Neural cell (in vitro differentiated cells): Measurements from ENCODE around the gene HSP90B1. TPM values are rescaled to one million over a fixed set of nuclear protein-coding genes. Genes with fewer than 3 reads are reported as not detected.

ENCODE experiments used
- H2AFZ ChIP-seq: fragments of 200-600, 300-800 bp; sonication (generic), shearing (Covaris generic); 2 replicates; pipeline ENCODE4 v1.6.0; 2014; ENCODE audit warnings: low read depth, mild to moderate bottlenecking, antibody characterized with exemption, low read length, moderate library complexity
- H3F3A ChIP-seq: fragments of 200-600 bp; shearing (Covaris generic); 2 replicates; pipeline ENCODE4 v1.6.1; 2016; ENCODE audit warnings: mild to moderate bottlenecking, moderate library complexity, mixed read lengths, antibody characterized with exemption, low read length; ENCODE audit not compliant: insufficient read depth, poor library complexity, severe bottlenecking
- H3K27ac ChIP-seq: fragments of 200-600, 300-800 bp; sonication (generic), shearing (Covaris generic); 2 replicates; pipeline ENCODE4 v1.5.1; 2014; ENCODE audit warnings: mild to moderate bottlenecking, low read length, moderate library complexity
- H3K27me3 ChIP-seq: fragments of 300-800, 200-600 bp; sonication (generic), shearing (Covaris generic); 2 replicates; pipeline ENCODE4 v1.6.0; 2014; ENCODE audit warnings: mild to moderate bottlenecking, low read depth, low read length, moderate library complexity; ENCODE audit not compliant: insufficient read depth
- H3K36me3 ChIP-seq: fragments of 300-800, 200-600 bp; sonication (generic), shearing (Covaris generic); 2 replicates; pipeline ENCODE4 v1.5.1; 2014; ENCODE audit warnings: mild to moderate bottlenecking, antibody characterized with exemption, low read length, moderate library complexity; ENCODE audit not compliant: insufficient read depth
- H3K4me2 ChIP-seq: fragments of 300-800, 200-600 bp; sonication (generic), shearing (Covaris generic); 2 replicates; pipeline ENCODE4 v1.6.0; 2014; ENCODE audit warnings: mild to moderate bottlenecking, low read length
- H3K4me3 ChIP-seq: fragments of 300-800, 200-600 bp; sonication (generic), shearing (Covaris generic); 2 replicates; pipeline ENCODE4 v1.5.1; 2014; ENCODE audit warnings: mild to moderate bottlenecking, low read length, moderate library complexity
- H3K79me2 ChIP-seq: fragments of 200-600 bp; shearing (Covaris generic); replicated peaks from 2 replicates; pipeline ENCODE4 v1.6.0; 2014; ENCODE audit warnings: mild to moderate bottlenecking, low read length, moderate library complexity; ENCODE audit not compliant: insufficient read depth
- H3K9ac ChIP-seq: fragments of 300-800, 200-600 bp; sonication (generic), shearing (Covaris generic); 2 replicates; pipeline ENCODE4 v1.6.1; 2016; ENCODE audit warnings: mild to moderate bottlenecking, low read length, mixed read lengths
- H3K9me2 ChIP-seq: fragments of 200-600 bp; shearing (Covaris generic); 2 replicates; pipeline ENCODE4 v1.6.1; 2016; ENCODE audit warnings: mild to moderate bottlenecking, low read length, mixed read lengths; ENCODE audit not compliant: insufficient read depth
- H3K9me3 ChIP-seq: fragments of 200-600, 300-800 bp; sonication (generic), shearing (Covaris generic); 2 replicates; pipeline ENCODE4 v1.6.1; 2016; ENCODE audit warnings: mild to moderate bottlenecking, mixed run types, low read length, moderate library complexity, mixed read lengths
- H4K20me1 ChIP-seq: fragments of 200-600 bp; shearing (Covaris generic); 2 replicates; pipeline ENCODE4 v1.6.1; 2016; ENCODE audit warnings: mild to moderate bottlenecking, mixed run types; ENCODE audit not compliant: insufficient read depth
- CTCF ChIP-seq: fragments of 450-650 bp; IDR thresholded peaks from 2 replicates; pipeline ENCODE4 v1.5.1; 2014; ENCODE audit warnings: antibody characterized with exemption, mild to moderate bottlenecking, moderate library complexity; ENCODE audit not compliant: poor library complexity, severe bottlenecking
- EP300 ChIP-seq: fragments of 450-650 bp; conservative IDR thresholded peaks from 2 replicates; pipeline ENCODE4 v1.6.1; 2014; ENCODE audit warnings: antibody characterized with exemption, mild to moderate bottlenecking, moderate library complexity; ENCODE audit not compliant: poor library complexity, severe bottlenecking
- EZH2 ChIP-seq: fragments of 200-600, 300-800 bp; shearing (Covaris generic), sonication (generic); IDR thresholded peaks from 2 replicates; pipeline ENCODE4 v1.6.1; 2014; ENCODE audit warnings: antibody characterized with exemption, low read length, borderline replicate concordance, mild to moderate bottlenecking; ENCODE audit not compliant: insufficient read depth, poor library complexity, severe bottlenecking
- MXI1 ChIP-seq: fragments of 450-650 bp; conservative IDR thresholded peaks from 2 replicates; pipeline ENCODE4 v1.6.1; 2014; ENCODE audit warnings: antibody characterized with exemption, mild to moderate bottlenecking; ENCODE audit not compliant: poor library complexity, severe bottlenecking
- POLR2AphosphoS5 ChIP-seq: IDR thresholded peaks from 2 replicates; pipeline ENCODE4 v1.6.1; 2012
- RAD21 ChIP-seq: fragments of 450-650 bp; conservative IDR thresholded peaks from 2 replicates; pipeline ENCODE4 v1.6.1; 2014; ENCODE audit warnings: antibody characterized with exemption, mild to moderate bottlenecking, moderate library complexity
- REST ChIP-seq: IDR thresholded peaks from 2 replicates; pipeline ENCODE4 v1.6.1; 2012; ENCODE audit warnings: borderline replicate concordance
- SMC3 ChIP-seq: fragments of 450-650 bp; conservative IDR thresholded peaks from 2 replicates; pipeline ENCODE4 v1.6.1; 2014; ENCODE audit warnings: antibody characterized with exemption, mild to moderate bottlenecking, moderate library complexity; ENCODE audit not compliant: poor library complexity
- TAF1 ChIP-seq: IDR thresholded peaks from 2 replicates; pipeline ENCODE4 v1.6.1; 2012; ENCODE audit warnings: low read depth
- polyA plus RNA-seq: library from polyadenylated mRNA; depleted of rRNA; stranded (reverse); fragments of >200 nt; gene quantifications from 2 replicates; pipeline ENCODE4 v1.2.3, GENCODE V29; 2014

HSP90B1 gene
- polyA plus RNA-seq, 1 donor from 2014 or later, result 242 TPM

GRCh38 chr12:103996595-103996994, 66.4 kb downstream of the HSP90B1 start:
- Histone ChIP-seq H3K4me3 (no peak overlapping the region), H3K9ac (no peak overlapping the region), H4K20me1 (no peaks in the 10 kb centered on the region), H2AFZ (no peak overlapping the region), H3K27me3 (no peaks in the 10 kb centered on the region), H3K79me2 (no peaks in the 10 kb centered on the region), H3F3A (no peaks in the 10 kb centered on the region), H3K36me3 (no peaks in the 10 kb centered on the region), H3K27ac (no peak overlapping the region), H3K9me2 (no peaks in the 10 kb centered on the region), H3K4me2 (no peak overlapping the region), H3K9me3 (no peaks in the 10 kb centered on the region)
- TF ChIP-seq POLR2AphosphoS5, result no peak

- Histone ChIP-seq H3K27me3 (no peaks in the 10 kb centered on the region), H3K9me3 (no peaks in the 10 kb centered on the region), H4K20me1 (no peaks in the 10 kb centered on the region), H3K9ac (no peak overlapping the region), H3K9me2 (no peaks in the 10 kb centered on the region), H3K36me3 (no peaks in the 10 kb centered on the region), H3F3A (no peaks in the 10 kb centered on the region), H3K79me2 (no peaks in the 10 kb centered on the region), H2AFZ (no peak overlapping the region), H3K27ac (no peak overlapping the region), H3K4me2 (no peak overlapping the region), H3K4me3 (no peak overlapping the region)
- TF ChIP-seq RAD21 (no peak), REST (no peak), TAF1 (no peak), CTCF (no peak), MXI1 (no peak), SMC3 (no peak), EZH2 (no peak), EP300 (no peak), POLR2AphosphoS5 (no peak)
These were observed 67.2 kb downstream of the HSP90B1 start for GRCh38 chr12:103997286-103997900.

Other genes starting within 250 kb of the HSP90B1 start
- gene NT5DC3, start 89.2 kb upstream of the HSP90B1 start, polyA plus RNA-seq, result 3.3 and 4.0 TPM in 2 replicates
- 125 and 128 TPM in 2 replicates for gene TDG, start 35.5 kb downstream of the HSP90B1 start, polyA plus RNA-seq
- 8.3 and 8.7 TPM in 2 replicates for gene GLT8D2, start 119.8 kb downstream of the HSP90B1 start, polyA plus RNA-seq
- 50.0 and 62.4 TPM in 2 replicates for gene HCFC2, start 134.1 kb downstream of the HSP90B1 start, polyA plus RNA-seq
- 56.6 and 60.8 TPM in 2 replicates for gene NFYB, start 207.8 kb downstream of the HSP90B1 start, polyA plus RNA-seq